ENCODE results near the gene CEP20. TPM values are rescaled to one million over a fixed set of nuclear protein-coding genes. Genes with fewer than 3 reads are reported as not detected.
"Not testable (repeated sequence)": the region's sequence is repeated elsewhere in the genome, so short reads cannot be mapped to it uniquely, and the experiment has no call there.

Gene CEP20
- total RNA-seq, 1 donor, result 55.8 TPM

GRCh38 chr16:15856901-15857698 lies 31.3 kb downstream of the CEP20 start, which contains the start of gene MYH11:
Gene MYH11, minus strand, starts transcription at chr16:15857028. Its CDS starts 18,776 bp downstream, at chr16:15838252.
- no peak for TF ChIP-seq CTCF (IDR thresholded peaks at IDR 0.05; ENCODE audit: insufficient read depth, low read length)
- DNase-seq (ENCODE audit: low read depth), result no peak
- H3K4me3 ChIP-seq (ENCODE audit: low read depth, low read length), result peak within 1 kb of the TSS; percentile 59

- no peak for TF ChIP-seq CTCF (IDR thresholded peaks at IDR 0.05; ENCODE audit: insufficient read depth, low read length)
- DNase-seq (ENCODE audit: low read depth), result no peak
- H3K4me3 ChIP-seq (ENCODE audit: low read depth, low read length), result no peak overlapping the region
Measured at GRCh38 chr16:15856182-15856581, 32.2 kb downstream of the CEP20 start.

- DNase-seq (ENCODE audit: low read depth), result no peak
- TF ChIP-seq CTCF (IDR thresholded peaks at IDR 0.05; ENCODE audit: insufficient read depth, low read length), result no peak
- H3K4me3 ChIP-seq (ENCODE audit: low read depth, low read length), result no peak overlapping the region
Measured at GRCh38 chr16:15855704-15856003, 32.7 kb downstream of the CEP20 start.

- DNase-seq (ENCODE audit: low read depth), result no peak
- no peak overlapping the region for H3K4me3 ChIP-seq (ENCODE audit: low read depth, low read length)
- TF ChIP-seq CTCF (IDR thresholded peaks at IDR 0.05; ENCODE audit: insufficient read depth, low read length), result no peak
Measured at GRCh38 chr16:15854906-15855703, 33.3 kb downstream of the CEP20 start.

- DNase-seq (ENCODE audit: low read depth), result no peak
- H3K4me3 ChIP-seq (ENCODE audit: low read depth, low read length), result no peak overlapping the region
- no peak for TF ChIP-seq CTCF (IDR thresholded peaks at IDR 0.05; ENCODE audit: insufficient read depth, low read length)
Measured at GRCh38 chr16:15854061-15854460, 34.3 kb downstream of the CEP20 start.

- TF ChIP-seq CTCF (IDR thresholded peaks at IDR 0.05; ENCODE audit: insufficient read depth, low read length), result no peak
- no peak overlapping the region for H3K4me3 ChIP-seq (ENCODE audit: low read depth, low read length)
- no peak for DNase-seq (ENCODE audit: low read depth)
Measured at GRCh38 chr16:15853021-15853420, 35.4 kb downstream of the CEP20 start.

GRCh38 chr16:15850555-15850954 lies 37.8 kb downstream of the CEP20 start:
- not testable (repeated sequence) for H3K4me3 ChIP-seq (ENCODE audit: low read depth, low read length); DNase-seq (ENCODE audit: low read depth)
